ENCODE results near the gene FDX2. TPM values are rescaled to one million over a fixed set of nuclear protein-coding genes. Genes with fewer than 3 reads are reported as not detected.

FDX2 gene
- 12.7 and 29.5 TPM in 2 replicates for polyA plus RNA-seq

GRCh38 chr19:10315335-10316214 lies at the start of gene FDX2:
Gene FDX2, minus strand, starts transcription at chr19:10316015. Its CDS starts 19 bp downstream, at chr19:10315996.

GRCh38 chr19:10339380-10339960 lies 23.7 kb upstream of the FDX2 start, which contains the start of gene ICAM3:
Gene ICAM3, minus strand, starts transcription at chr19:10339624. Its CDS starts 10 bp downstream, at chr19:10339614.

GRCh38 chr19:10332965-10333757 lies 17.3 kb upstream of the FDX2 start, which contains the start of gene RAVER1:
Gene RAVER1, minus strand, starts transcription at chr19:10333529. Its CDS starts 22 bp downstream, at chr19:10333507.

GRCh38 chr19:10309423-10309822 lies 6.4 kb downstream of the FDX2 start, which contains the start of gene ZGLP1:
Gene ZGLP1, minus strand, starts transcription at chr19:10309815.

GRCh38 chr19:10289836-10290356 lies 25.9 kb downstream of the FDX2 start, which contains the start of gene ICAM5:
Gene ICAM5, plus strand, starts transcription at chr19:10289952. Its CDS starts 92 bp downstream, at chr19:10290044.

GRCh38 chr19:10286803-10287737 lies 28.7 kb downstream of the FDX2 start, which contains the start of gene ICAM4:
Gene ICAM4, plus strand, starts transcription at chr19:10286955. Its CDS starts 58 bp downstream, at chr19:10287013.

GRCh38 chr19:10270616-10271394 lies 45.0 kb downstream of the FDX2 start, which contains the start of gene ICAM1:
Gene ICAM1, plus strand, starts transcription at chr19:10271120. Its CDS starts 40 bp downstream, at chr19:10271160.

Other genes starting within 250 kb of the FDX2 start
- gene SHFL, start 229.7 kb downstream of the FDX2 start, polyA plus RNA-seq: 8.1 and 10.2 TPM in 2 replicates
- gene ANGPTL6, start 213.3 kb downstream of the FDX2 start, polyA plus RNA-seq: 1.3 TPM in 1 of 2 replicates, not detected in the other
- gene PPAN, start 209.7 kb downstream of the FDX2 start, polyA plus RNA-seq: 0.21 and 0.94 TPM in 2 replicates
- gene P2RY11, start 204.3 kb downstream of the FDX2 start, polyA plus RNA-seq: not detected in 2 replicates
- 27.0 and 30.7 TPM in 2 replicates for gene EIF3G, start 196.1 kb downstream of the FDX2 start, polyA plus RNA-seq
- gene DNMT1, start 121.1 kb downstream of the FDX2 start, polyA plus RNA-seq: 28.9 and 38.4 TPM in 2 replicates
- not detected in 2 replicates for gene S1PR2, start 84.7 kb downstream of the FDX2 start, polyA plus RNA-seq
- gene MRPL4, start 63.8 kb downstream of the FDX2 start, polyA plus RNA-seq: 11.7 and 13.8 TPM in 2 replicates
- gene ICAM1, start 44.9 kb downstream of the FDX2 start, polyA plus RNA-seq: not detected in 2 replicates
- not detected in 2 replicates for gene ICAM4, start 29.1 kb downstream of the FDX2 start, polyA plus RNA-seq
- 0.24 TPM in 1 of 2 replicates, not detected in the other for gene ICAM5, start 26.1 kb downstream of the FDX2 start, polyA plus RNA-seq
- gene ZGLP1, start 6.2 kb downstream of the FDX2 start, polyA plus RNA-seq: not detected in 2 replicates
- gene RAVER1, start 17.5 kb upstream of the FDX2 start, polyA plus RNA-seq: 0.13 TPM in 2 replicates
- 2.8 TPM in 1 of 2 replicates, not detected in the other for gene ICAM3, start 23.6 kb upstream of the FDX2 start, polyA plus RNA-seq
- gene TYK2, start 64.6 kb upstream of the FDX2 start, polyA plus RNA-seq: 8.2 and 13.2 TPM in 2 replicates
- gene CDC37, start 87.5 kb upstream of the FDX2 start, polyA plus RNA-seq: 16.1 and 22.6 TPM in 2 replicates
- gene PDE4A, start 104.5 kb upstream of the FDX2 start, polyA plus RNA-seq: 0.63 and 2.5 TPM in 2 replicates
- 11.3 and 23.4 TPM in 2 replicates for gene KEAP1, start 187.3 kb upstream of the FDX2 start, polyA plus RNA-seq
- 0.32 TPM in 1 of 2 replicates, not detected in the other for gene S1PR5, start 201.4 kb upstream of the FDX2 start, polyA plus RNA-seq
- gene ATG4D, start 227.9 kb upstream of the FDX2 start, polyA plus RNA-seq: 5.6 TPM in 1 of 2 replicates, not detected in the other
- gene KRI1, start 250.0 kb upstream of the FDX2 start, polyA plus RNA-seq: 2.4 and 5.3 TPM in 2 replicates

Measured in Purkinje cell (primary cell).